Kidney epithelial cell (primary cell): ENCODE data around the gene MYO5C. TPM values are rescaled to one million over a fixed set of nuclear protein-coding genes. Genes with fewer than 3 reads are reported as not detected.
"Not testable (repeated sequence)": the region's sequence is repeated elsewhere in the genome, so short reads cannot be mapped to it uniquely, and the experiment has no call there.

Experiments
- DNase-seq: peaks from one replicate; pipeline ENCODE4 v3.0.0-alpha.2; 2010; ENCODE audit warnings: low read depth
- H3K27me3 ChIP-seq: 2 replicates; pipeline ENCODE4 v1.6.0; 2011; ENCODE audit warnings: low read length; ENCODE audit not compliant: control insufficient read depth, insufficient read depth
- H3K36me3 ChIP-seq: 2 replicates; pipeline ENCODE4 v1.5.1; 2011; ENCODE audit warnings: low read length; ENCODE audit not compliant: control insufficient read depth, insufficient read depth
- H3K4me3 ChIP-seq: 2 replicates; pipeline ENCODE4 v1.5.1; 2011; ENCODE audit warnings: low read depth, mild to moderate bottlenecking, control low read depth, low read length
- total RNA-seq: library from RNA; depleted of rRNA; stranded (reverse); fragments of >200 nt; gene quantifications from 2 replicates; pipeline ENCODE4 v1.2.3, GENCODE V29; 2015
- TF ChIP-seq, protein P1 (sequence below): IDR thresholded peaks from 2 replicates; pipeline ENCODE4 v1.5.1; 2011; ENCODE audit warnings: mild to moderate bottlenecking, moderate library complexity, low read length, control low read depth, inconsistent platforms; ENCODE audit not compliant: insufficient read depth, poor library complexity, severe bottlenecking

Gene MYO5C
- total RNA-seq, 1 donor from 2014 or later = 26.4 TPM

DNA sequence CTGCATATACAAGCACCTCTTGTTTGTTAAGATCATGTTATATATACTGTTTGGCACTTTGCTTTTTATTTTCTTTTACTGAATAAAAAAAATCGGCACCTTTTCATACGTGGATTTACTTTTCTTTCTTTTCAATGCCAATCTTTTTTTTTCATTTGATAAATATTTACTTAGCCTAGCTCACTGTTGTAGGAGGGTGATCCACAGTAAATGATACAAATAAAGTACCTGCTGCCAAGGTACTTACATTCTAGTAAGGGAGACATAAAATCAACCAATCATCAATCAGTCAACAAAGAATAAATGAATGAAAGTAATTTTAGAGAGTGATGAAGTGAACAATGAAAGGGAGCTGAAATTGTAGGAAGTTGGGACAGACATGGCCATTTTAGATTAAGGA is 122.7 kb downstream of the MYO5C start:
- Histone ChIP-seq H3K36me3 (no peaks in the 10 kb centered on the region), H3K4me3 (no peak overlapping the region), H3K27me3 (no peaks in the 10 kb centered on the region)
- DNase-seq = no peak
- TF ChIP-seq, protein P1, sequence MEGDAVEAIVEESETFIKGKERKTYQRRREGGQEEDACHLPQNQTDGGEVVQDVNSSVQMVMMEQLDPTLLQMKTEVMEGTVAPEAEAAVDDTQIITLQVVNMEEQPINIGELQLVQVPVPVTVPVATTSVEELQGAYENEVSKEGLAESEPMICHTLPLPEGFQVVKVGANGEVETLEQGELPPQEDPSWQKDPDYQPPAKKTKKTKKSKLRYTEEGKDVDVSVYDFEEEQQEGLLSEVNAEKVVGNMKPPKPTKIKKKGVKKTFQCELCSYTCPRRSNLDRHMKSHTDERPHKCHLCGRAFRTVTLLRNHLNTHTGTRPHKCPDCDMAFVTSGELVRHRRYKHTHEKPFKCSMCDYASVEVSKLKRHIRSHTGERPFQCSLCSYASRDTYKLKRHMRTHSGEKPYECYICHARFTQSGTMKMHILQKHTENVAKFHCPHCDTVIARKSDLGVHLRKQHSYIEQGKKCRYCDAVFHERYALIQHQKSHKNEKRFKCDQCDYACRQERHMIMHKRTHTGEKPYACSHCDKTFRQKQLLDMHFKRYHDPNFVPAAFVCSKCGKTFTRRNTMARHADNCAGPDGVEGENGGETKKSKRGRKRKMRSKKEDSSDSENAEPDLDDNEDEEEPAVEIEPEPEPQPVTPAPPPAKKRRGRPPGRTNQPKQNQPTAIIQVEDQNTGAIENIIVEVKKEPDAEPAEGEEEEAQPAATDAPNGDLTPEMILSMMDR = no peak

DNA sequence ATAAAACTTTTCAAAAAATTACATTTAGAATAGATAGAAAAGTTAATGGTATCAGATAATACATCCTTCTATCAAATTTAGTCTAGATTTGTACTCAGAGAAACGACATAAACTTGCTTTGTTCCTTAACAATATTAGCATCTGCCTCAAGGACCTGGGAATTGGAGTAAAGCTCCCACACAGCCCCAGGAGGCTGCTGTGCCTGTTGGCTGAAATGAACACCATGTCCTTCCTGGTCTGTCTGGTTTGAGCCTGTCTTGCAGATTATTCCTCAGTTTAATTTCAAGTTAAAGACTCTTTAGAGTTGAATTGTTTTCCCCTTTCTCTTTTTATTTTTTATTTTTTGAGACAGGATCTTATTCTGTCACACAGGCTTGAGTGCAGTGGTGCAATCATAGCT is 123.8 kb downstream of the MYO5C start:
- H3K4me3 ChIP-seq = no peak overlapping the region
- H3K36me3 ChIP-seq = no peaks in the 10 kb centered on the region
- TF ChIP-seq, protein P1 = no peak
- DNase-seq = no peak
- H3K27me3 ChIP-seq = no peaks in the 10 kb centered on the region

DNA sequence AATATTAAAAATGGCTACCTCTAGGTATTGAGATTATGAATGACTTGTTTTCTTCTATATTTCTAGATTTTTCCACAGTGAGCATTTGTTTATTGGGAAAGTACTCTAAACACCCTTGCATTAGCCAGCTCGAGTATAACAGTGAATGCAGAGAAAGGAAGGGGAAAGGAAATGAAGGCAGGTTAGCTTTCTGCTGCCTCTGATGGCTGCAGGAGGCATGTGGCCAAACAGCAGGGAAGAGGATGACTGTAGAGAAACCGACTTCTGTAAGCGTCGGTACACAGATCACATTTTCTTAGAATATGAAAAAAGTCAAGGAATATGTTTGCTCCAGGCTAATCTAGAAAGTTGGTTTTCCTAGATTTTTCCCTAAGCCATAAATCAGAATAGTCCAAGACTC is 124.2 kb downstream of the MYO5C start:
- H3K4me3 ChIP-seq = no peak overlapping the region
- DNase-seq = no peak
- no peaks in the 10 kb centered on the region for H3K36me3 ChIP-seq
- TF ChIP-seq, protein P1 = peak; percentile 3
- no peaks in the 10 kb centered on the region for H3K27me3 ChIP-seq

DNA sequence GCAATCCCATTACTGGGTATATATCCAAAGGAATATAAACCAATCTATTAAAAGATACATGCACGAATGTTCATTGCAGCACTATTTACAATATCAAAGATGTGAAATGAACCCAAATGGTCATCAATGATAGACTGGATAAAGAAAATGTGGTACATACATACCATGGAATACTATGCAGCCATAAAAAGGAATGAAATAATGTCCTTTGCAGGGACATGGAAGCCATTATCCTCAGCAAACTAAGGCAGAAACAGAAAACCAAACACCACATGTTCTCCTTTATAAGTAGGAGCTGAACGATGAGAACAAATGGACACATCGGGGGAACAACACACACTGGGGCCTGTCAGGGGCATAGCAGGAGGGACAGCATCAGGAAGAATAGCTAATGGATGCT is 125.4 kb downstream of the MYO5C start:
- H3K27me3 ChIP-seq, H3K4me3 ChIP-seq, DNase-seq, H3K36me3 ChIP-seq: not testable (repeated sequence)

DNA sequence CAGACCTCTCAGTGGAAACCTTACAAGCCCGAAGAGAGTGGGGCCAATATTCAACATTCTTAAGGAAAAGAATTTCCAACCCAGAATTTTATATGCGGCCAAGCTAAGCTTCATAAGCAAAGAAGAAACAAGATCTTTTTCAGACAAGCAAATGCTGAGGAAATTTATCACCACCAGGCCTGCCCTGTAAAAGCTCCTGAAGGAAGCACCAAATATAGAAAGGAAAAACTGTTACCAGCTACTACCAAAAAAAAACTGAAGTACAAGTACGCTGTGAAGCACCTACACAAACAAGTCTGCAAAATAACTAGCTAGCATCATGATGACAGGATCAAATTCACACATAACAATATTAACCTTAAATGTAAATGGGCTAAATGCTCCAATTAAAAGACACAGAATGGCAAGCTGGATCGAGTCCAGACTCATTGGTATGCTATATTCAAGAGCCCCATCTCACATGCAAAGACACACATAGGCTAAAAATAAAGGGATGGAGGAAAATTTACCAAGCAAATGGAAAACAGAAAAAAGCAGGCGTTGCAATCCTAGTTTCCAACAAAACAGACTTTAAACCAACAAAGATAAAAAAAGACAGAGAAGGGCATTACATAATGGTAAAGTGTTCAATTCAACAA is 130.0 kb downstream of the MYO5C start:
- H3K27me3 ChIP-seq, DNase-seq, H3K4me3 ChIP-seq, H3K36me3 ChIP-seq: not testable (repeated sequence)

DNA sequence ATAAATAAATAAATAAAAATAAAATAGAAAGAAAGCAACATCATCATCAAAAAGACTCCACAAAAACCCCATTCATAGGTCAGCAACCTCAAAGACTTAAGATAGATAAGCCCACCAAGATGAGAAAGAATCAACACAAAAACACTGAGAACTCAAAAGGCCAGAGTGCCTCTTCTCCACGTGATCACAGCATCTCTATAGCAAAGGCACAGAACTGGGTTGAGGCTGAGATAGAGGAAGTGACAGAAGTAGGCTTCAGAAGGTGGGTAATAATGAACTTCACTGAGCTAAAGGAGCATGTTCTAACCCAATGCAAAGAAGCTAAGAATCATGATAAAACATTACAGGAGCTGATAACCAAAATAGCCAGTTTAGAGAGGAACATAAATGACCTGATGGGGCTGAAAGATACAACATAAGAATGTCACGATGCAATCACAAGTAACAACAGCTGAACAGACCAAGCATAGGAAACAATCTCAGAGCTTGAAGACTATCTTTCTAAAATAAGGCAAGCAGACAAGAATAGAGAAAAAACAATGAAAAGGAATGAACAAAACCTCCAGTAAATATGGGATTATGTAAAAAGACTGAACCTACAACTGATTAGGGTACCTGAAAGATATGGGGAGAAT is 130.9 kb downstream of the MYO5C start:
- TF ChIP-seq, protein P1 = no peak
- H3K4me3 ChIP-seq = no peak overlapping the region
- H3K27me3 ChIP-seq = no peaks in the 10 kb centered on the region
- H3K36me3 ChIP-seq = no peaks in the 10 kb centered on the region
- DNase-seq = no peak
